ENCODE measurements around the gene RO60. TPM values are rescaled to one million over a fixed set of nuclear protein-coding genes. Genes with fewer than 3 reads are reported as not detected.
"Not testable (repeated sequence)": the region's sequence is repeated elsewhere in the genome, so short reads cannot be mapped to it uniquely, and the experiment has no call there.

Gene RO60
- total RNA-seq, 1 donor from 2014 or later, result 72.7 TPM

GRCh38 chr1:193036337-193037047 is 22.9 kb upstream of the RO60 start:
- Mint-ChIP-seq H3K27me3 (ENCODE audit: low read depth) (no peaks in the 10 kb centered on the region), H3K9me3 (no peaks in the 10 kb centered on the region), H3K36me3 (ENCODE audit: low read depth) (peaks cover 42% of the 10 kb centered on the region), H3K4me3 (ENCODE audit: low read depth) (no peak overlapping the region), H3K27ac (no peak overlapping the region), H3K4me1 (ENCODE audit: low read depth) (peaks cover 20% of the 10 kb centered on the region)
- intact Hi-C loops (cut with micrococcal nuclease), result no loop called here
- no peak for DNase-seq (ENCODE audit: low spot score)

DNA sequence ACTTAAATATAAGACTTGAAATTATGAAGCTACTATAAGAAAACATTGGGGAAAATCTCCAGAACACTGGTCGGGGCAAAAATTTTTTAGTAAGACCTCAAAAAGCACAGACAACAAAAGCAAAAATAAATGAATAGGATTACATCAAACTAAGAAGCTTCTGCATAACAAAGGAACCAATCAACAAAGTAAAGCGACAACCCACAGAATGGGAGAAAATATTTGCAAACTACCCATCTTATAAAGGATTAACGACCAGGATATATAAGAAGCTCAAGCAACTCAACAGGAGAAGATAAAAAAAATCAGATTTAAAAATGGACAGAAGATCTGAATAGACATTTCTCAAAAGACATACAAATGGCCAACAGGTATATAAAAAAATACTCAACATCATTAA is 19.4 kb upstream of the RO60 start:
- Mint-ChIP-seq H3K27me3 (ENCODE audit: low read depth) (no peaks in the 10 kb centered on the region), H3K4me1 (ENCODE audit: low read depth) (peaks cover 16% of the 10 kb centered on the region), H3K27ac (no peak overlapping the region), H3K36me3 (ENCODE audit: low read depth) (peaks cover 51% of the 10 kb centered on the region), H3K4me3 (ENCODE audit: low read depth) (no peak overlapping the region), H3K9me3 (no peaks in the 10 kb centered on the region)
- no peak for DNase-seq (ENCODE audit: low spot score)
- intact Hi-C loops (cut with micrococcal nuclease), result no loop called here

GRCh38 chr1:193042766-193043691 is 16.4 kb upstream of the RO60 start:
- peak overlapping the region; percentile 35 for H3K27ac Mint-ChIP-seq
- no peaks in the 10 kb centered on the region for H3K27me3 Mint-ChIP-seq (ENCODE audit: low read depth)
- no peak overlapping the region for H3K4me3 Mint-ChIP-seq (ENCODE audit: low read depth)
- intact Hi-C loops (cut with micrococcal nuclease), result no loop called here
- peaks cover 50% of the 10 kb centered on the region for H3K36me3 Mint-ChIP-seq (ENCODE audit: low read depth)
- DNase-seq (ENCODE audit: low spot score), result no peak
- peaks cover 7% of the 10 kb centered on the region for H3K4me1 Mint-ChIP-seq (ENCODE audit: low read depth)
- no peaks in the 10 kb centered on the region for H3K9me3 Mint-ChIP-seq

GRCh38 chr1:193048913-193049312 is 10.5 kb upstream of the RO60 start:
- peaks cover 40% of the 10 kb centered on the region for H3K36me3 Mint-ChIP-seq (ENCODE audit: low read depth)
- intact Hi-C loops (cut with micrococcal nuclease); H3K9me3 Mint-ChIP-seq; DNase-seq (ENCODE audit: low spot score); H3K27me3 Mint-ChIP-seq (ENCODE audit: low read depth); H3K27ac Mint-ChIP-seq; H3K4me3 Mint-ChIP-seq (ENCODE audit: low read depth): not testable (repeated sequence)
- H3K4me1 Mint-ChIP-seq (ENCODE audit: low read depth), result peaks cover 15% of the 10 kb centered on the region

GRCh38 chr1:193054169-193054675 is 5.2 kb upstream of the RO60 start:
- intact Hi-C loops (cut with micrococcal nuclease), result no loop called here
- no peak overlapping the region for H3K4me3 Mint-ChIP-seq (ENCODE audit: low read depth)
- H3K4me1 Mint-ChIP-seq (ENCODE audit: low read depth), result peaks cover 33% of the 10 kb centered on the region
- H3K27ac Mint-ChIP-seq, result no peak overlapping the region
- no peaks in the 10 kb centered on the region for H3K9me3 Mint-ChIP-seq
- no peak for DNase-seq (ENCODE audit: low spot score)
- peaks cover 33% of the 10 kb centered on the region for H3K36me3 Mint-ChIP-seq (ENCODE audit: low read depth)
- no peaks in the 10 kb centered on the region for H3K27me3 Mint-ChIP-seq (ENCODE audit: low read depth)

- no peaks in the 10 kb centered on the region for H3K27me3 Mint-ChIP-seq (ENCODE audit: low read depth)
- peak; percentile 46 for DNase-seq (ENCODE audit: low spot score)
Measured at GRCh38 chr1:193058529-193059281, 707 bp upstream of the RO60 start.

GRCh38 chr1:193060115-193060403 is 647 bp downstream of the RO60 start:
- H3K4me1 Mint-ChIP-seq (ENCODE audit: low read depth), result peaks cover 45% of the 10 kb centered on the region

More at GRCh38 chr1:193058529-193059281, 707 bp upstream of the RO60 start:
- no peaks in the 10 kb centered on the region for H3K9me3 Mint-ChIP-seq
- H3K4me1 Mint-ChIP-seq (ENCODE audit: low read depth), result peaks cover 42% of the 10 kb centered on the region
- H3K27ac Mint-ChIP-seq, result peak overlapping the region; percentile 99
- H3K36me3 Mint-ChIP-seq (ENCODE audit: low read depth), result peaks cover 43% of the 10 kb centered on the region
- intact Hi-C loops (cut with micrococcal nuclease), result loop anchor here (1.0 to 5.0 kb wide), 6 partner anchors 47 to 643 kb away; partner anchors contain the start of genes CDC73, GLRX2 and RGS2
- H3K4me3 Mint-ChIP-seq (ENCODE audit: low read depth), result peak overlapping the region; percentile 98

DNA sequence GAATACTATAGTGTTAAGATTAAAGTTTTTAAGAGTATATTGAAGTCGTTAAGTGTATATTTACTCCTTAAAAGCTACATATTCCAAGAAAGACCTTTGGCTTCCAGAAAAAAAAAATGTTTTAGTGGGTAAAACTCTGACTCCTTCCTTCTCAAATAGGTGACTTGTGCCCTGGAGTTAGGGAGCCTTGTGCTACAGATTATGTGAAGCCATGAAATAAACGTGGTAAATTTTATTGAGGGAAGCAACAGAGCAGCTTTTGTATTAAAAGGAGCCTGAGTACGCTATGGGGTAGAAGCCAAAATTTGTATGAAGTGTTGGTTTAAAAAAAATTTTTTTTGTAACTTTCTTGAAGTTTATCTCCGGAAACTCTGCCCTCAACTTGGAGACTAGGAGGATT is 994 bp downstream of the RO60 start:
- Mint-ChIP-seq H3K4me1 (ENCODE audit: low read depth) (peaks cover 48% of the 10 kb centered on the region), H3K27ac (no peak overlapping the region), H3K27me3 (ENCODE audit: low read depth) (no peaks in the 10 kb centered on the region), H3K36me3 (ENCODE audit: low read depth) (peaks cover 43% of the 10 kb centered on the region), H3K4me3 (ENCODE audit: low read depth) (peak overlapping the region; percentile 98), H3K9me3 (no peaks in the 10 kb centered on the region)
- intact Hi-C loops (cut with micrococcal nuclease), result no loop called here
- no peak for DNase-seq (ENCODE audit: low spot score)

More at GRCh38 chr1:193060115-193060403, 647 bp downstream of the RO60 start:
- no peaks in the 10 kb centered on the region for H3K27me3 Mint-ChIP-seq (ENCODE audit: low read depth)
- intact Hi-C loops (cut with micrococcal nuclease), result no loop called here
- H3K27ac Mint-ChIP-seq, result peak overlapping the region; percentile 99
- peak overlapping the region; percentile 98 for H3K4me3 Mint-ChIP-seq (ENCODE audit: low read depth)
- peaks cover 43% of the 10 kb centered on the region for H3K36me3 Mint-ChIP-seq (ENCODE audit: low read depth)
- no peaks in the 10 kb centered on the region for H3K9me3 Mint-ChIP-seq
- no peak for DNase-seq (ENCODE audit: low spot score)

DNA sequence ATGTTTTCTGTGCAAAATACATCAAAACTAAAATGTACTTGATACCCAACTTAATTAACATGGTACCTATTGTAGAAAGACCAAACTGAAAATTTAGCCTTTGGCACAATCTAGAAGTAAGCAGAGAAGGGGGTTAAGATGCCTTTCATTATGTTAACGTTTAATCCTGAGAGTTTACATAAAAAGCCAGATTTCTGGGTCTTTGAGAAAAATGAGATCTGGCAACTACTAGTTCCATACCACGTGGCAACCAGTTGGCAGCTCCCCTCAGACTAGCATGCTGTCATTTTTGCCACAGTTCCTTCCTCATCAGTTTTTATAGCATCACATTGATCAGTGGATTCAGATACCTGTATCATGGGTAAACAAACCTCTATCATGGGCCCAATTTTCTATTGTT is 1.5 kb downstream of the RO60 start:
- Mint-ChIP-seq H3K36me3 (ENCODE audit: low read depth) (peaks cover 43% of the 10 kb centered on the region), H3K4me1 (ENCODE audit: low read depth) (peaks cover 52% of the 10 kb centered on the region), H3K27ac (peak overlapping the region; percentile 26), H3K4me3 (ENCODE audit: low read depth) (peak overlapping the region; percentile 98), H3K27me3 (ENCODE audit: low read depth) (no peaks in the 10 kb centered on the region), H3K9me3 (no peaks in the 10 kb centered on the region)
- intact Hi-C loops (cut with micrococcal nuclease), result no loop called here
- no peak for DNase-seq (ENCODE audit: low spot score)

DNA sequence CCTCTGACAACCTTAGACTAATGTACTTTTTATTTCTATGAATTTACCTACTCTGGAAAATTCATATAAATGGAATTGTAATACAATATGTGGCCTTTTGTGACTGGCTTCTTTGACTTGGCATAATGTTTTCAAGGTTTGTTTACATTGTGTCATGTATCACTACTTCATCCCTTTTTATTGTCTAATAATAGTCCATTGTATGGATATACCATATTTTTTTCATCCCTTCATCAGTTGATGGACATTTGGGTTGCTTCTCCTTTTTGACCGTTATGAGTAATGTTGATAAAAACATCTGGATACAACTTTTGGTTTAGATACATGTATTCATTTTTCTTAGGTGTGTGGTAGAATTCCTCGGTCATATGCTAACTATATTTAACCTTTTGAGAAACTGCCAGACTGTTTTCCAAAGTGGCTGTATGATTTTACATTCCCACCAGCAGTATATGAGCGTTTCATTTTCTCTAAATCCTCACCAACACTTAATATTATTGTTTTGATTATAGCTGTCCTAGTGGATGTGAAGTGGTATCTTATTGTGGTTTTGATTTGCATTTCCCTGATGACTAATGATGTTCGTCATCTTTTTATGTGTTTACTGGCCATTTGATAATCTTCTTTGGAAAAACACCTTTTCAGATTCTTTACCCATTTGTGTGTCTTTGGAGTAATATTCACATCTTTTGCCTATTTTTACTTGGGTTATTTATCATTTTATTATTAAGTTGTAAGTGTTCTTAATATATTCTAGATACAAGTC is 3.5 kb downstream of the RO60 start:
- no peaks in the 10 kb centered on the region for H3K27me3 Mint-ChIP-seq (ENCODE audit: low read depth)
- DNase-seq (ENCODE audit: low spot score), result no peak
- H3K4me1 Mint-ChIP-seq (ENCODE audit: low read depth), result peaks cover 50% of the 10 kb centered on the region
- H3K27ac Mint-ChIP-seq, result no peak overlapping the region
- H3K9me3 Mint-ChIP-seq, result no peaks in the 10 kb centered on the region
- intact Hi-C loops (cut with micrococcal nuclease), result no loop called here
- H3K4me3 Mint-ChIP-seq (ENCODE audit: low read depth), result no peak overlapping the region
- H3K36me3 Mint-ChIP-seq (ENCODE audit: low read depth), result peaks cover 28% of the 10 kb centered on the region

DNA sequence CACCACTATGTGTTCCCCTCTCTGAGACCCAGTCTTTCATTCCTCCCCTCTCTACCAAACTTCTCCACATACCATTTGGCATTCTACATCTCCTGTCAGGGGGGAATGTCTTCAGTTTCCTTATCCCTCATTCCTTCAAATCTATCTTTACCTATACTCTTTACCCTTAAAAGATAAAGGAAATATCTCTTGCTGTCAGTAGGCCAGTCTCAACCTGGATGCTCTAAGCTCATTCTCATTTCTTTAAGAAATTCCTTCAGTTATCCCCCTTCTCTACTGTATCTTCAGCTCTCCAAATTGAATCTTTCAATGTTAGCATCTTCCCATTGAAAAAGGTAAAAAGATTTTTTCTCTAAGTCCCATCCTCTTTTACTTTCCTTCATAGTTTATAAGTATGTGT is 6.5 kb downstream of the RO60 start:
- H3K27ac Mint-ChIP-seq, result no peak overlapping the region
- no peaks in the 10 kb centered on the region for H3K27me3 Mint-ChIP-seq (ENCODE audit: low read depth)
- no peak for DNase-seq (ENCODE audit: low spot score)
- H3K9me3 Mint-ChIP-seq, result no peaks in the 10 kb centered on the region
- intact Hi-C loops (cut with micrococcal nuclease), result no loop called here
- peaks cover 33% of the 10 kb centered on the region for H3K36me3 Mint-ChIP-seq (ENCODE audit: low read depth)
- H3K4me1 Mint-ChIP-seq (ENCODE audit: low read depth), result peaks cover 59% of the 10 kb centered on the region
- no peak overlapping the region for H3K4me3 Mint-ChIP-seq (ENCODE audit: low read depth)

DNA sequence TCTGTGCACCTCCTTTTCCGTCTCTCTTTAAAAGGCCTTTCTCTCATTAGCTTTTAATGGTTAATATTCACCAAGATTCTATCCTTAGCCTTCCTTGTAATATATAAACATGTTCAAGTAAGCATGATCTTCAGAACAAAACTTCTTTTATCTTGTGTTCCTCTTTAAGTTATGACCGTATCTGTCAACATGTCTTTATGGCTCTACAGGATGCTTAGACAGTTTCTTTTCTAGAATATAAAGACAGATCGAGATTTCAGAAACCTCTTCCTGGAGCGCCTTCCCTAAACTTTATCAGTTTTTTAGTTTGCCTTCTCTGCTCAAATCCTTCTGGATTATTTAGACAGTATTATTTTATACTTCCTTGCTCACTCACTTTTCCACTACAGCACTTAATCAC is 7.2 kb downstream of the RO60 start:
- Mint-ChIP-seq H3K4me3 (ENCODE audit: low read depth) (no peak overlapping the region), H3K36me3 (ENCODE audit: low read depth) (peaks cover 30% of the 10 kb centered on the region), H3K27me3 (ENCODE audit: low read depth) (no peaks in the 10 kb centered on the region), H3K4me1 (ENCODE audit: low read depth) (peaks cover 54% of the 10 kb centered on the region), H3K27ac (no peak overlapping the region), H3K9me3 (no peaks in the 10 kb centered on the region)
- intact Hi-C loops (cut with micrococcal nuclease), result no loop called here
- DNase-seq (ENCODE audit: low spot score), result no peak
